HEK293 (cell line): ENCODE results near the gene ZNF766.

Experiments
- CTCF ChIA-PET: fragments of 350-600 bp; formaldehyde crosslinking; extraction: SDS; loops from one replicate; lab custom pipeline; 2021; ENCODE audit warnings: antibody characterized with exemption; lab: Yijun Ruan, JAX
- POLR2A ChIA-PET: fragments of 300-600 bp; formaldehyde crosslinking; extraction: SDS; loops from one replicate; lab custom pipeline; 2020; ENCODE audit warnings: antibody characterized with exemption, inconsistent platforms; lab: Yijun Ruan, JAX
- H3K27ac ChIP-seq: fragments of 200-500 bp; sonication (Bioruptor generic); 2 replicates; pipeline ENCODE4 v1.5.1; 2014; ENCODE audit warnings: low read depth, low read length, control low read depth, inconsistent platforms; ENCODE audit errors: extremely low read depth
- H3K36me3 ChIP-seq, 2 experiments: fragments of 200-500 bp in 1 of 2; sonication (Bioruptor generic) in 1 of 2; 1 replicate in 1 of 2; 2 replicates in 1 of 2; pipeline ENCODE4 v1.5.1; 2014 to 2017; ENCODE audit warnings: inconsistent platforms in 2 of 2, low read length in 2 of 2; ENCODE audit not compliant: control insufficient read depth in 2 of 2, insufficient read depth in 1 of 2
- H3K4me1 ChIP-seq: fragments of 200-500 bp; sonication (Bioruptor generic); 2 replicates; pipeline ENCODE4 v1.5.1; 2014; ENCODE audit warnings: mild to moderate bottlenecking, low read length, inconsistent platforms; ENCODE audit not compliant: control insufficient read depth, insufficient read depth
- H3K4me3 ChIP-seq: 2 replicates; pipeline ENCODE4 v1.5.1; 2011; ENCODE audit warnings: low read depth, mild to moderate bottlenecking, control low read depth, low read length, moderate library complexity
- H3K9me3 ChIP-seq: fragments of 200-500 bp; sonication (Bioruptor generic); 2 replicates; pipeline ENCODE4 v1.5.1; 2014; ENCODE audit warnings: low read depth, low read length, inconsistent platforms; ENCODE audit not compliant: control insufficient read depth, insufficient read depth
- IKZF3 ChIP-seq: fragments of 450-650 bp; IDR thresholded peaks from 2 replicates; pipeline ENCODE4 v1.5.0; 2018; ENCODE audit warnings: missing biosample characterization, mild to moderate bottlenecking, missing genetic modification characterization, moderate library complexity
- KLF10 ChIP-seq: fragments of 450-650 bp; IDR thresholded peaks from 2 replicates; pipeline ENCODE4 v1.5.1; 2018; ENCODE audit warnings: missing biosample characterization, mild to moderate bottlenecking, missing genetic modification characterization
- SALL2 ChIP-seq: fragments of 450-650 bp; formaldehyde crosslinking; IDR thresholded peaks from 2 replicates; pipeline ENCODE4 v1.5.0; 2017; ENCODE audit warnings: missing biosample characterization, mild to moderate bottlenecking, missing genetic modification characterization, borderline replicate concordance
- ZBTB21 ChIP-seq: fragments of 450-650 bp; formaldehyde crosslinking; IDR thresholded peaks from 2 replicates; pipeline ENCODE4 v1.5.1; 2017; ENCODE audit warnings: missing biosample characterization, missing genetic modification characterization
- ZFP37 ChIP-seq: fragments of 450-650 bp; formaldehyde crosslinking; IDR thresholded peaks from 2 replicates; pipeline ENCODE4 v1.5.1; 2016; ENCODE audit warnings: missing biosample characterization, missing genetic modification characterization
- ZFP69B ChIP-seq: fragments of 450-650 bp; formaldehyde crosslinking; IDR thresholded peaks from 2 replicates; pipeline ENCODE4 v1.5.1; 2016; ENCODE audit warnings: missing biosample characterization, missing genetic modification characterization
- ZNF155 ChIP-seq: fragments of 450-650 bp; formaldehyde crosslinking; IDR thresholded peaks from 2 replicates; pipeline ENCODE4 v1.5.1; 2016; ENCODE audit warnings: missing biosample characterization, missing genetic modification characterization
- ZNF157 ChIP-seq: fragments of 450-650 bp; formaldehyde crosslinking; IDR thresholded peaks from 2 replicates; pipeline ENCODE4 v1.5.1; 2016; ENCODE audit warnings: missing biosample characterization, missing genetic modification characterization
- ZNF174 ChIP-seq: fragments of 450-650 bp; formaldehyde crosslinking; IDR thresholded peaks from 2 replicates; pipeline ENCODE4 v1.5.0; 2017; ENCODE audit warnings: missing biosample characterization, mild to moderate bottlenecking, missing genetic modification characterization
- ZNF184 ChIP-seq: fragments of 450-650 bp; IDR thresholded peaks from 2 replicates; pipeline ENCODE4 v1.5.1; 2018; ENCODE audit warnings: missing biosample characterization, mild to moderate bottlenecking, missing genetic modification characterization
- ZNF221 ChIP-seq: fragments of 450-650 bp; formaldehyde crosslinking; IDR thresholded peaks from 2 replicates; pipeline ENCODE4 v1.5.1; 2017; ENCODE audit warnings: missing biosample characterization, missing genetic modification characterization, borderline replicate concordance
- ZNF248 ChIP-seq: fragments of 450-650 bp; formaldehyde crosslinking; IDR thresholded peaks from 2 replicates; pipeline ENCODE4 v1.5.1; 2017; ENCODE audit warnings: missing biosample characterization, missing genetic modification characterization
- ZNF280C ChIP-seq: fragments of 450-650 bp; formaldehyde crosslinking; IDR thresholded peaks from 2 replicates; pipeline ENCODE4 v1.5.1; 2016; ENCODE audit warnings: missing biosample characterization, missing genetic modification characterization
- ZNF302 ChIP-seq: fragments of 450-650 bp; formaldehyde crosslinking; IDR thresholded peaks from 2 replicates; pipeline ENCODE4 v1.5.1; 2016; ENCODE audit warnings: missing biosample characterization, missing genetic modification characterization, low read depth
- ZNF311 ChIP-seq: fragments of 450-650 bp; formaldehyde crosslinking; IDR thresholded peaks from 2 replicates; pipeline ENCODE4 v1.5.1; 2017; ENCODE audit warnings: missing biosample characterization, missing genetic modification characterization, borderline replicate concordance
- ZNF366 ChIP-seq: fragments of 450-650 bp; formaldehyde crosslinking; conservative IDR thresholded peaks from 2 replicates; pipeline ENCODE4 v1.5.1; 2016; ENCODE audit warnings: missing biosample characterization, missing genetic modification characterization
- ZNF416 ChIP-seq: fragments of 450-650 bp; formaldehyde crosslinking; IDR thresholded peaks from 2 replicates; pipeline ENCODE4 v1.5.1; 2016; ENCODE audit warnings: missing biosample characterization, missing genetic modification characterization
- ZNF529 ChIP-seq: fragments of 450-650 bp; formaldehyde crosslinking; IDR thresholded peaks from 2 replicates; pipeline ENCODE4 v1.5.1; 2017; ENCODE audit warnings: missing genetic modification characterization, missing biosample characterization; ENCODE audit not compliant: insufficient replicate concordance
- ZNF629 ChIP-seq: fragments of 450-650 bp; formaldehyde crosslinking; IDR thresholded peaks from 2 replicates; pipeline ENCODE4 v1.5.1; 2017; ENCODE audit warnings: missing biosample characterization, missing genetic modification characterization
- ZNF654 ChIP-seq: fragments of 450-650 bp; formaldehyde crosslinking; IDR thresholded peaks from 2 replicates; pipeline ENCODE4 v1.5.1; 2016; ENCODE audit warnings: low read depth, missing biosample characterization, missing genetic modification characterization
- ZNF707 ChIP-seq: fragments of 450-650 bp; formaldehyde crosslinking; IDR thresholded peaks from 2 replicates; pipeline ENCODE4 v1.5.1; 2016; ENCODE audit warnings: missing biosample characterization, missing genetic modification characterization
- ZNF777 ChIP-seq: fragments of 450-650 bp; formaldehyde crosslinking; IDR thresholded peaks from 2 replicates; pipeline ENCODE4 v1.5.1; 2017; ENCODE audit warnings: missing biosample characterization, missing genetic modification characterization, borderline replicate concordance
- ZNF785 ChIP-seq: fragments of 450-650 bp; formaldehyde crosslinking; IDR thresholded peaks from 2 replicates; pipeline ENCODE4 v1.5.1; 2016; ENCODE audit warnings: missing biosample characterization, missing genetic modification characterization
- ZNF792 ChIP-seq: fragments of 450-650 bp; formaldehyde crosslinking; IDR thresholded peaks from 2 replicates; pipeline ENCODE4 v1.5.1; 2016; ENCODE audit warnings: missing biosample characterization, missing genetic modification characterization
- ZNF830 ChIP-seq: fragments of 450-650 bp; IDR thresholded peaks from 2 replicates; pipeline ENCODE4 v1.5.0; 2018; ENCODE audit warnings: missing biosample characterization, missing genetic modification characterization, low read depth, mild to moderate bottlenecking, moderate library complexity
- ZSCAN30 ChIP-seq: fragments of 450-650 bp; IDR thresholded peaks from 2 replicates; pipeline ENCODE4 v1.5.1; 2018; ENCODE audit warnings: missing biosample characterization, mild to moderate bottlenecking, missing genetic modification characterization, moderate library complexity
- TF ChIP-seq, protein P1 (sequence below): fragments of 450-650 bp; formaldehyde crosslinking; IDR thresholded peaks from 2 replicates; pipeline ENCODE4 v1.5.1; 2017; ENCODE audit warnings: missing biosample characterization, missing genetic modification characterization
- TF ChIP-seq, protein P2 (sequence below): fragments of 450-650 bp; formaldehyde crosslinking; IDR thresholded peaks from 2 replicates; pipeline ENCODE4 v1.5.1; 2016; ENCODE audit warnings: missing biosample characterization, missing genetic modification characterization

ZNF766 gene

GRCh38 chr19:52227980-52228379 is 41.4 kb upstream of the ZNF766 start (continued):
- TF ChIP-seq ZNF830 (no peak), ZFP37 (tag by site-specific recombination) (no peak), ZFP69B (no peak), ZNF311 (tag by site-specific recombination) (no peak), ZNF707 (tag by site-specific recombination) (no peak), ZNF629 (tag by site-specific recombination) (no peak), ZNF155 (no peak)
- TF ChIP-seq, protein P1, sequence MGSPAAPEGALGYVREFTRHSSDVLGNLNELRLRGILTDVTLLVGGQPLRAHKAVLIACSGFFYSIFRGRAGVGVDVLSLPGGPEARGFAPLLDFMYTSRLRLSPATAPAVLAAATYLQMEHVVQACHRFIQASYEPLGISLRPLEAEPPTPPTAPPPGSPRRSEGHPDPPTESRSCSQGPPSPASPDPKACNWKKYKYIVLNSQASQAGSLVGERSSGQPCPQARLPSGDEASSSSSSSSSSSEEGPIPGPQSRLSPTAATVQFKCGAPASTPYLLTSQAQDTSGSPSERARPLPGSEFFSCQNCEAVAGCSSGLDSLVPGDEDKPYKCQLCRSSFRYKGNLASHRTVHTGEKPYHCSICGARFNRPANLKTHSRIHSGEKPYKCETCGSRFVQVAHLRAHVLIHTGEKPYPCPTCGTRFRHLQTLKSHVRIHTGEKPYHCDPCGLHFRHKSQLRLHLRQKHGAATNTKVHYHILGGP = no peak

DNA sequence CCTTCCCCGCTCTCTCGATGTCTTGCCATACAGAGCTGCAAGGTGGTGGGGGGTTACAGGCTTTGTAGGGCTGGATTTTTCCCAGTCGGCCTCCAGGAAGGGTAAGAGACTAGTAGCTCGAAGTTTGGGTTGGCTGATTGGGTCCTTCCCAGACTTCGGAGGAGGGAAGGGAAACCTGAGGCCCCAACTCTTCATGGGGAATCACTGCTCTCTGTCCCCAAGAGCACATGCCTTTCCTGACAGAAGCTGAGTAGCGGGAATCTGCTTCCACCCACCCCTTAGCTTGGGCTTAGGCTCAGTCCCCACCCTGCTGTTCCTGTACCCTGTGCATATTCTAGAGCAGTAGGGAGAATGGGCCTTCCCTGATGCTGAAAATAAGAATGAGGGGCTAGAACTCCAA is 39.9 kb upstream of the ZNF766 start:
- Histone ChIP-seq H3K9me3 (no peaks in the 10 kb centered on the region), H3K36me3 (peaks cover 38 to 44% of the 10 kb centered on the region in 2 experiments), H3K4me3 (no peak overlapping the region), H3K4me1 (no peaks in the 10 kb centered on the region), H3K27ac (no peak overlapping the region)
- ChIA-PET CTCF (interaction anchor here (0.6 to 1.3 kb wide), 2 partner anchors 8 to 21 kb away, joined by 4 to 8 read pairs; no protein-coding TSS in a partner anchor), POLR2A (interaction anchor here (1.0 kb wide), 1 partner anchor 40 kb away, joined by 3 read pairs; the partner anchor contains the start of gene PPP2R1A)
- TF ChIP-seq ZNF529 (tag by site-specific recombination) (no peak), ZNF785 (tag by site-specific recombination) (no peak), ZNF221 (tag by site-specific recombination) (no peak), ZBTB21 (tag by site-specific recombination) (no peak), ZNF174 (no peak), ZNF184 (tag by site-specific recombination) (no peak), IKZF3 (tag by site-specific recombination) (no peak), ZNF248 (no peak), ZNF157 (tag by site-specific recombination) (no peak), KLF10 (tag by site-specific recombination) (no peak), ZNF777 (tag by site-specific recombination) (no peak), ZNF366 (tag by site-specific recombination) (no peak)

DNA sequence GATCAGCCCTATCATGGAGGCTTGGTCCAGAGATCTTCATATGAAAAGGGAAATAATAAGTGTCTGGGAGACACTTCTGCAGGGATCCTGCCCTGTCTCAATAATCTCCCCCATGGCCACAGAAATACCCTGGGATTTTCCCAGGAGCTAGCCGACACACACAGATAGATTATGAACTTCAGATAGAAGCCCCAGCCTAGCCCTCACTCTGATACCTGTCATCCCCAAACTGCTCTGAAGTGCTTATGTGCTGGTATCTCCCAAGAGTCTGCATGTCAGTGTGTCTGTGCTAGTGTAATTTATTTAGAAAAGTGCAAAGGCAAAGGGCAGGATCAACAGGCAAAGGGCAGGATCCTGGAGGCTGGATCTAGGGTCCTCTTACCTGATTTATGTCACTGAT is 38.7 kb upstream of the ZNF766 start:
- TF ChIP-seq ZNF792 (tag by site-specific recombination) (no peak), ZNF302 (tag by site-specific recombination) (no peak), SALL2 (tag by site-specific recombination) (no peak), ZNF416 (tag by site-specific recombination) (no peak), ZNF654 (tag by site-specific recombination) (no peak), ZNF280C (tag by site-specific recombination) (no peak), ZSCAN30 (tag by site-specific recombination) (no peak), ZBTB21 (tag by site-specific recombination) (no peak)
- TF ChIP-seq, protein P2, sequence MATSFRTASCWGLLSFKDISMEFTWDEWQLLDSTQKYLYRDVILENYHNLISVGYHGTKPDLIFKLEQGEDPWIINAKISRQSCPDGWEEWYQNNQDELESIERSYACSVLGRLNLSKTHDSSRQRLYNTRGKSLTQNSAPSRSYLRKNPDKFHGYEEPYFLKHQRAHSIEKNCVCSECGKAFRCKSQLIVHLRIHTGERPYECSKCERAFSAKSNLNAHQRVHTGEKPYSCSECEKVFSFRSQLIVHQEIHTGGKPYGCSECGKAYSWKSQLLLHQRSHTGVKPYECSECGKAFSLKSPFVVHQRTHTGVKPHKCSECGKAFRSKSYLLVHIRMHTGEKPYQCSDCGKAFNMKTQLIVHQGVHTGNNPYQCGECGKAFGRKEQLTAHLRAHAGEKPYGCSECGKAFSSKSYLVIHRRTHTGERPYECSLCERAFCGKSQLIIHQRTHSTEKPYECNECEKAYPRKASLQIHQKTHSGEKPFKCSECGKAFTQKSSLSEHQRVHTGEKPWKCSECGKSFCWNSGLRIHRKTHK (tag by site-specific recombination) = no peak
- Histone ChIP-seq H3K4me1 (no peaks in the 10 kb centered on the region), H3K4me3 (no peak overlapping the region), H3K9me3 (no peaks in the 10 kb centered on the region; the same call in 1 of the 2 replicates), H3K27ac (no peak overlapping the region), H3K36me3 (peaks cover 26 to 33% of the 10 kb centered on the region in 2 experiments)
- ChIA-PET CTCF (no interaction called here), POLR2A (interaction anchor here (1.8 kb wide), 1 partner anchor 41 kb away, joined by 5 read pairs; the partner anchor contains the start of gene PPP2R1A)
